ENCODE data around the gene RILPL1.

DNA sequence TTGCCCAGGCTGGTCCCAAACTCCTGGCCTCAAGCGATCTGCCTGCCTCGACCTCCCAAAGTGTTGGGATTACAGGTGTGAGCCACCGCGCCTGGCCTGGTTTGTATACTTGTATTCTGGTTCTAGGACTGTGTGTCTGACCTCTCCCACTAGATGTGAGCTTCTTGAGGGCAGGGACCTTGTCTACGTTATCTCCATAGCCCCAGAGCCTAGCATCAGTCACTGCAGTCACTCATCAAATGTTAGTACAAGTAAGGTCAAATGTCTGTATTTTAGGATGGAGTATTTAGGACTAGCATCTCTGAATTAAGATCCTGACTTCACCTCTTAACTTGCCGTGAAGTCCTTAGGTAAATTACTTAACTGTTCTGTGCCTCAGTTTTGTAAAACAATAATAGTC lies 99.9 kb downstream of the RILPL1 start:
- no peak for TF ChIP-seq NFE2L2 (IDR thresholded peaks at IDR 0.05; ENCODE audit: low read depth, low read length)
- TF ChIP-seq, protein P1, sequence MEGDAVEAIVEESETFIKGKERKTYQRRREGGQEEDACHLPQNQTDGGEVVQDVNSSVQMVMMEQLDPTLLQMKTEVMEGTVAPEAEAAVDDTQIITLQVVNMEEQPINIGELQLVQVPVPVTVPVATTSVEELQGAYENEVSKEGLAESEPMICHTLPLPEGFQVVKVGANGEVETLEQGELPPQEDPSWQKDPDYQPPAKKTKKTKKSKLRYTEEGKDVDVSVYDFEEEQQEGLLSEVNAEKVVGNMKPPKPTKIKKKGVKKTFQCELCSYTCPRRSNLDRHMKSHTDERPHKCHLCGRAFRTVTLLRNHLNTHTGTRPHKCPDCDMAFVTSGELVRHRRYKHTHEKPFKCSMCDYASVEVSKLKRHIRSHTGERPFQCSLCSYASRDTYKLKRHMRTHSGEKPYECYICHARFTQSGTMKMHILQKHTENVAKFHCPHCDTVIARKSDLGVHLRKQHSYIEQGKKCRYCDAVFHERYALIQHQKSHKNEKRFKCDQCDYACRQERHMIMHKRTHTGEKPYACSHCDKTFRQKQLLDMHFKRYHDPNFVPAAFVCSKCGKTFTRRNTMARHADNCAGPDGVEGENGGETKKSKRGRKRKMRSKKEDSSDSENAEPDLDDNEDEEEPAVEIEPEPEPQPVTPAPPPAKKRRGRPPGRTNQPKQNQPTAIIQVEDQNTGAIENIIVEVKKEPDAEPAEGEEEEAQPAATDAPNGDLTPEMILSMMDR (conservative IDR thresholded peaks at IDR 0.05; ENCODE audit: low read depth, low read length), result no peak
- no peak for TF ChIP-seq POLR2A (IDR thresholded peaks at IDR 0.05; ENCODE audit: low read depth, low read length)
- TF ChIP-seq CEBPB (IDR thresholded peaks at IDR 0.05; ENCODE audit: low read depth, low read length), result no peak
- no peak for TF ChIP-seq RFX5 (IDR thresholded peaks at IDR 0.05; ENCODE audit: low read depth, low read length)
- no peak for TF ChIP-seq RCOR1 (IDR thresholded peaks at IDR 0.05; ENCODE audit: insufficient replicate concordance, low read length)
- TF ChIP-seq ELK1 (IDR thresholded peaks at IDR 0.05; ENCODE audit: borderline replicate concordance, low read depth, low read length), result no peak
- TF ChIP-seq MXI1 (IDR thresholded peaks at IDR 0.05; ENCODE audit: borderline replicate concordance, low read depth, low read length), result no peak
- no peak for TF ChIP-seq BHLHE40 (IDR thresholded peaks at IDR 0.05; ENCODE audit: low read depth, low read length)
- no peak for TF ChIP-seq RAD21 (IDR thresholded peaks at IDR 0.05; ENCODE audit: low read length)
- no peak for TF ChIP-seq CHD1 (IDR thresholded peaks at IDR 0.05; ENCODE audit: low read depth, low read length)
- TF ChIP-seq FOS (IDR thresholded peaks at IDR 0.05; ENCODE audit: low read depth, low read length), result no peak
- TF ChIP-seq, protein P2, sequence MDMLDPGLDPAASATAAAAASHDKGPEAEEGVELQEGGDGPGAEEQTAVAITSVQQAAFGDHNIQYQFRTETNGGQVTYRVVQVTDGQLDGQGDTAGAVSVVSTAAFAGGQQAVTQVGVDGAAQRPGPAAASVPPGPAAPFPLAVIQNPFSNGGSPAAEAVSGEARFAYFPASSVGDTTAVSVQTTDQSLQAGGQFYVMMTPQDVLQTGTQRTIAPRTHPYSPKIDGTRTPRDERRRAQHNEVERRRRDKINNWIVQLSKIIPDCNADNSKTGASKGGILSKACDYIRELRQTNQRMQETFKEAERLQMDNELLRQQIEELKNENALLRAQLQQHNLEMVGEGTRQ (IDR thresholded peaks at IDR 0.05; ENCODE audit: low read depth, low read length), result no peak
- TF ChIP-seq MAZ (IDR thresholded peaks at IDR 0.05; ENCODE audit: borderline replicate concordance, low read depth, low read length), result no peak
